Mesenchymal stem cell (in vitro differentiated cells and primary cell): ENCODE results near the gene BARX1.

ENCODE experiments used
- DNase-seq: peaks from one replicate; pipeline ENCODE4 v3.0.0-alpha.2; 2013
- H2AFZ ChIP-seq: one replicate; pipeline ENCODE4 v1.6.1; 2013; ENCODE audit warnings: low read depth, mild to moderate bottlenecking, control low read depth, inconsistent platforms, low read length, moderate library complexity
- H2AK5ac ChIP-seq: 2 replicates; pipeline ENCODE4 v1.6.1; 2013; ENCODE audit warnings: low read length, moderate library complexity, mild to moderate bottlenecking, inconsistent platforms; ENCODE audit not compliant: severe bottlenecking
- H2BK120ac ChIP-seq: one replicate; pipeline ENCODE4 v1.6.1; 2013; ENCODE audit warnings: low read depth, mild to moderate bottlenecking, inconsistent platforms, low read length, moderate library complexity
- H2BK12ac ChIP-seq, 2 experiments: one replicate each; pipeline ENCODE4 v1.6.1; 2013; ENCODE audit warnings: inconsistent platforms in 2 of 2, low read length in 2 of 2, mild to moderate bottlenecking in 2 of 2, moderate library complexity in 2 of 2, control low read depth in 1 of 2
- H2BK15ac ChIP-seq: one replicate; pipeline ENCODE4 v1.6.1; 2013; ENCODE audit warnings: mild to moderate bottlenecking, low read depth, inconsistent platforms; ENCODE audit not compliant: poor library complexity, severe bottlenecking
- H2BK5ac ChIP-seq: 2 replicates; pipeline ENCODE4 v1.6.1; 2013; ENCODE audit warnings: low read depth, mild to moderate bottlenecking, low read length, control low read depth, inconsistent platforms; ENCODE audit not compliant: poor library complexity, severe bottlenecking
- H3K14ac ChIP-seq, 2 experiments: one replicate each; pipeline ENCODE4 v1.6.1; 2013; ENCODE audit warnings: inconsistent platforms in 2 of 2, low read length in 2 of 2, control low read depth in 1 of 2, mild to moderate bottlenecking in 1 of 2, moderate library complexity in 1 of 2
- H3K18ac ChIP-seq, 2 experiments: one replicate each; pipeline ENCODE4 v1.6.1; 2013; ENCODE audit warnings: inconsistent platforms in 2 of 2, low read length in 2 of 2, control low read depth in 1 of 2, low read depth in 1 of 2, mild to moderate bottlenecking in 1 of 2
- H3K23ac ChIP-seq, 2 experiments: one replicate each; pipeline ENCODE4 v1.6.1; 2013; ENCODE audit warnings: inconsistent platforms in 2 of 2, low read length in 2 of 2, mild to moderate bottlenecking in 2 of 2, moderate library complexity in 2 of 2, control low read depth in 1 of 2
- H3K27ac ChIP-seq: 2 replicates; pipeline ENCODE4 v1.5.1; 2013; ENCODE audit warnings: mild to moderate bottlenecking, moderate library complexity, low read length, control low read depth, inconsistent platforms; ENCODE audit not compliant: poor library complexity, severe bottlenecking
- H3K27me3 ChIP-seq, 2 experiments: 2 replicates each; pipeline versions ENCODE4 v1.6.1 to v1.7.0; 2013; ENCODE audit warnings: low read length in 2 of 2, mild to moderate bottlenecking in 2 of 2, moderate library complexity in 2 of 2, control low read depth in 1 of 2, inconsistent platforms in 1 of 2; ENCODE audit not compliant: control insufficient read depth in 1 of 2, insufficient read depth in 1 of 2
- H3K36me3 ChIP-seq, 2 experiments: 2 replicates each; pipeline versions ENCODE4 v1.6.1 to v1.7.0; 2013; ENCODE audit warnings: low read length in 2 of 2, control low read depth in 1 of 2, inconsistent platforms in 1 of 2, low read depth in 1 of 2, mild to moderate bottlenecking in 1 of 2; ENCODE audit not compliant: insufficient read depth in 2 of 2, control insufficient read depth in 1 of 2
- H3K4ac ChIP-seq, 2 experiments: one replicate each; pipeline ENCODE4 v1.6.1; 2013; ENCODE audit warnings: inconsistent platforms in 2 of 2, low read length in 2 of 2, mild to moderate bottlenecking in 2 of 2, moderate library complexity in 2 of 2, control low read depth in 1 of 2, low read depth in 1 of 2
- H3K4me1 ChIP-seq: 2 replicates; pipeline ENCODE4 v1.6.1; 2013; ENCODE audit warnings: low read depth, low read length, control low read depth; ENCODE audit not compliant: control insufficient read depth, insufficient read depth
- H3K4me2 ChIP-seq: 2 replicates; pipeline ENCODE4 v1.6.1; 2013; ENCODE audit warnings: low read length, mild to moderate bottlenecking, inconsistent platforms; ENCODE audit not compliant: poor library complexity, severe bottlenecking
- H3K4me3 ChIP-seq, 2 experiments: 2 replicates each; pipeline versions ENCODE4 v1.5.1 to v1.7.0; 2013; ENCODE audit warnings: low read length in 2 of 2, mild to moderate bottlenecking in 2 of 2, control low read depth in 1 of 2, low read depth in 1 of 2; ENCODE audit not compliant: insufficient read depth in 1 of 2
- H3K79me1 ChIP-seq: replicated peaks from 2 replicates; pipeline ENCODE4 v1.6.1; 2013; ENCODE audit warnings: mild to moderate bottlenecking, control low read depth, low read length, inconsistent platforms; ENCODE audit not compliant: poor library complexity, severe bottlenecking
- H3K9ac ChIP-seq: 2 replicates; pipeline ENCODE4 v1.7.0; 2013; ENCODE audit warnings: mild to moderate bottlenecking, low read length, moderate library complexity
- H3K9me3 ChIP-seq: 2 replicates; pipeline ENCODE4 v1.7.0; 2013; ENCODE audit warnings: mild to moderate bottlenecking, low read length; ENCODE audit not compliant: control insufficient read depth
- H4K8ac ChIP-seq: one replicate; pipeline ENCODE4 v1.6.1; 2013; ENCODE audit warnings: inconsistent platforms, mild to moderate bottlenecking, low read length, moderate library complexity
- H4K91ac ChIP-seq: one replicate; pipeline ENCODE4 v1.6.1; 2013; ENCODE audit warnings: mild to moderate bottlenecking, low read length, inconsistent platforms
- WGBS: methylation state at CpG from one replicate; pipeline ENCODE4 v1.1.7; 2013; ENCODE audit warnings: mixed read lengths; 5-methylcytosine and 5-hydroxymethylcytosine counted together

The BARX1 gene

GRCh38 chr9:93958819-93959682 lies 3.9 kb upstream of the BARX1 start:
- Histone ChIP-seq H3K9ac (no peak overlapping the region), H3K27ac (no peak overlapping the region), H2AFZ (no peak overlapping the region), H3K23ac (peak overlapping the region in 1 of 2 experiments; percentile 52), H2BK15ac (no peak overlapping the region), H3K4ac (no peak overlapping the region), H3K36me3 (no peaks in the 10 kb centered on the region), H3K4me1 (peaks cover 39% of the 10 kb centered on the region), H2BK5ac (no peak overlapping the region), H3K9me3 (peaks cover 5% of the 10 kb centered on the region), H3K4me2 (no peak overlapping the region), H3K18ac (no peak overlapping the region), H2BK120ac (no peak overlapping the region), H3K4me3 (no peak overlapping the region), H3K14ac (no peak overlapping the region), H4K91ac (no peak overlapping the region), H2AK5ac (no peak overlapping the region), H4K8ac (no peak overlapping the region), H3K27me3 (peaks cover 72 to 75% of the 10 kb centered on the region in 2 experiments), H2BK12ac (no peak overlapping the region), H3K79me1 (no peaks in the 10 kb centered on the region)
- 4% methylated on average over 48 of the region's 66 CpGs for WGBS
- DNase-seq = peak; percentile 63

DNA sequence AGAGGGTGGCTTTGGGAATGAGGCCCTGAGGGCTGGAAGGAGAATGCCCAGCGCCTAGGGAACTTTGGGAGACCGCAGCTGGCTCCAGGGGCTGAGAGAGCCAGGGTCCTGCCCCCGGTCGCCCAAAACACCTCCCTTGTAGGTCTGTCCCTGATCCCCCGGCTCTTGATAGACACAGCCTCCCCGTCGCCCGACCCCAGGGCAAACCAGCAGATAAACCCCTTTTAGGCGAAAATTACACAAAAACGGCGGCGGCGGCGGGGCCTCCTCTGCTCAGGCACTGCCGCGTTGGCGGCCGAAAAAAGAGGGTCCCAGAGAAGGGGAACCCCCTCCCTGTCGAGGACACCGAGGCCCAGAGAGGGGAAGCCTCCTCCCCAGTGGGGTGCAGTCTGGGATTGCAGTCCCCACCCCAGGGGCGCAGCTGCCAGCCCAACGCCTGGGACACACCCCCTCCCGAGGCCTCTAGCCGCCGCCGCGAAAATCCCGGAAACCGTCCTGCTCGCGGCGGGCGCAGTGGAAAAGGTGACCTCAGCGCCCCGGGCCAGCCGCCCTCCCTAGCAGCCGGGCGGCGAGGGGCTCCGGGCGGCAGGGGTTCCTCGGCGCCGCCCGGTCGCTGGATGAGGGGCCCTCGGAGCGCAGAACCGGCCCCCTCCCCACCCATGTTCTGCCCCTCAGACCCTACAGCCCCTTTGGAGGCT lies 3.1 kb upstream of the BARX1 start:
- Histone ChIP-seq H3K36me3 (no peaks in the 10 kb centered on the region), H4K91ac (no peak overlapping the region), H3K14ac (no peak overlapping the region), H3K18ac (no peak overlapping the region), H2AK5ac (no peak overlapping the region), H4K8ac (no peak overlapping the region), H3K9ac (no peak overlapping the region), H2BK12ac (no peak overlapping the region), H3K9me3 (peaks cover 5% of the 10 kb centered on the region), H3K23ac (no peak overlapping the region), H3K4ac (no peak overlapping the region), H3K27me3 (peaks cover 78 to 82% of the 10 kb centered on the region in 2 experiments), H3K4me2 (peak overlapping the region; percentile 39), H3K27ac (no peak overlapping the region), H2BK120ac (no peak overlapping the region), H2BK15ac (no peak overlapping the region), H2BK5ac (no peak overlapping the region), H3K4me1 (peaks cover 35% of the 10 kb centered on the region), H3K79me1 (no peaks in the 10 kb centered on the region), H3K4me3 (no peak overlapping the region), H2AFZ (no peak overlapping the region)
- WGBS = 3% methylated on average over 49 of the region's 49 CpGs
- no peak for DNase-seq

- no peak overlapping the region for H3K23ac ChIP-seq
- H2BK15ac ChIP-seq = no peak overlapping the region
- no peak overlapping the region for H3K9ac ChIP-seq
- H2AK5ac ChIP-seq = no peak overlapping the region
- peaks cover 93 to 95% of the 10 kb centered on the region in 2 experiments for H3K27me3 ChIP-seq
- no peak overlapping the region for H3K4ac ChIP-seq
- H3K4me1 ChIP-seq = peaks cover 48% of the 10 kb centered on the region
- H4K91ac ChIP-seq = no peak overlapping the region
- H3K79me1 ChIP-seq = no peaks in the 10 kb centered on the region
- H3K27ac ChIP-seq = no peak overlapping the region
- peak overlapping the region; percentile 35 for H3K4me2 ChIP-seq
- no peak overlapping the region for H2BK12ac ChIP-seq
- H2BK5ac ChIP-seq = no peak overlapping the region
- no peak for DNase-seq
- no peak overlapping the region for H3K18ac ChIP-seq
- H3K9me3 ChIP-seq = peaks cover 5% of the 10 kb centered on the region
- WGBS = 43% methylated on average over 12 of the region's 12 CpGs
- H2AFZ ChIP-seq = no peak overlapping the region
- no peak overlapping the region for H4K8ac ChIP-seq
- no peak overlapping the region for H3K14ac ChIP-seq
- H3K36me3 ChIP-seq = no peaks in the 10 kb centered on the region
- no peak overlapping the region for H3K4me3 ChIP-seq
- no peak overlapping the region for H2BK120ac ChIP-seq
These were observed 1.0 kb upstream of the BARX1 start for GRCh38 chr9:93955981-93956784.
